NB4 (cell line): ENCODE data around the gene IP6K2.

Experiments used
- MAX ChIP-seq: IDR thresholded peaks from 2 replicates; pipeline ENCODE4 v1.6.1; 2011; ENCODE audit warnings: low read depth, low read length
- MYC ChIP-seq: IDR thresholded peaks from 2 replicates; pipeline ENCODE4 v1.6.1; 2011; ENCODE audit warnings: low read depth, low read length
- POLR2A ChIP-seq: IDR thresholded peaks from 2 replicates; pipeline ENCODE4 v1.6.1; 2011; ENCODE audit warnings: mild to moderate bottlenecking; ENCODE audit not compliant: insufficient read length; ENCODE audit errors: extremely low read depth
- TF ChIP-seq, protein P1 (sequence below): IDR thresholded peaks from one replicate; pipeline ENCODE4 v1.5.1; 2012; ENCODE audit warnings: low read depth, low read length

GRCh38 chr3:48642605-48643004 lies 74.4 kb downstream of the IP6K2 start:
- TF ChIP-seq POLR2A (no peak), MYC (no peak), MAX (no peak)
- TF ChIP-seq, protein P1, sequence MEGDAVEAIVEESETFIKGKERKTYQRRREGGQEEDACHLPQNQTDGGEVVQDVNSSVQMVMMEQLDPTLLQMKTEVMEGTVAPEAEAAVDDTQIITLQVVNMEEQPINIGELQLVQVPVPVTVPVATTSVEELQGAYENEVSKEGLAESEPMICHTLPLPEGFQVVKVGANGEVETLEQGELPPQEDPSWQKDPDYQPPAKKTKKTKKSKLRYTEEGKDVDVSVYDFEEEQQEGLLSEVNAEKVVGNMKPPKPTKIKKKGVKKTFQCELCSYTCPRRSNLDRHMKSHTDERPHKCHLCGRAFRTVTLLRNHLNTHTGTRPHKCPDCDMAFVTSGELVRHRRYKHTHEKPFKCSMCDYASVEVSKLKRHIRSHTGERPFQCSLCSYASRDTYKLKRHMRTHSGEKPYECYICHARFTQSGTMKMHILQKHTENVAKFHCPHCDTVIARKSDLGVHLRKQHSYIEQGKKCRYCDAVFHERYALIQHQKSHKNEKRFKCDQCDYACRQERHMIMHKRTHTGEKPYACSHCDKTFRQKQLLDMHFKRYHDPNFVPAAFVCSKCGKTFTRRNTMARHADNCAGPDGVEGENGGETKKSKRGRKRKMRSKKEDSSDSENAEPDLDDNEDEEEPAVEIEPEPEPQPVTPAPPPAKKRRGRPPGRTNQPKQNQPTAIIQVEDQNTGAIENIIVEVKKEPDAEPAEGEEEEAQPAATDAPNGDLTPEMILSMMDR = no peak
